Heart left ventricle (tissue), 13 donors: ENCODE data around the gene GOLGA6L26.
"Not testable (repeated sequence)": the region's sequence is repeated elsewhere in the genome, so short reads cannot be mapped to it uniquely, and the experiment has no call there.

Source experiments
- CTCF ChIP-seq, 12 donors: fragments of 200-600 bp; sonication (generic) in 4 of 12; IDR thresholded peaks; one replicate each; pipeline versions ENCODE4 v1.5.0 to v1.8.0; 2018 to 2022; ENCODE audit warnings: antibody characterized with exemption in 12 of 12, mild to moderate bottlenecking in 5 of 12
- POLR2A ChIP-seq, 2 donors: fragments of 450-650 bp; IDR thresholded peaks; one replicate each; pipeline ENCODE4 v1.6.1; 2017; ENCODE audit warnings: antibody characterized with exemption in 2 of 2, mild to moderate bottlenecking in 2 of 2, moderate library complexity in 2 of 2
- donor health status: ischemic (EF 13 %, LVEDD 7.1; RV severe dilation, severe dysfunction).
- donor health status: DM: no; HTN: yes; CAD: no.
- donor health status: DM: no; HTN: no; CAD: no.
- donor health status: ischemic (EF 25% LVEDD 6.9; RV normal size, moderate dysfunction).
- donor health status: ischemic (EF 25% LVEDD 5.7; RV mildly dilated, moderate dysfunction).
- donor health status: ischemic (EF 35%, LVEDD 5.7; RV mildly dilated, moderate dysfunction).
- donor health status: nonischemic (EF 11% LVEDD 7.7; RV severe dilation, severe dysfunction).
- donor health status: DM: yes; HTN: yes; CAD: no.
- donor health status: PGD.
- donor health status: ischemic (EF 29% LVEDD 5.4; RV normal size, mild dysfunction).
- donor health status: nonischemic (EF 23%, LVEDD 6.1; RV moderate dilation, normal function).

- peak in 1 of 12 donors; percentile 15 for TF ChIP-seq CTCF (IDR thresholded peaks at IDR 0.05)
- not testable (repeated sequence) for TF ChIP-seq POLR2A (IDR thresholded peaks at IDR 0.05)
Observed at GRCh38 chr15:23362622-23363021, 28.6 kb upstream of the GOLGA6L26 start.
